Endothelial cell of umbilical vein (primary cell): ENCODE data around the gene ETV1. TPM values are rescaled to one million over a fixed set of nuclear protein-coding genes. Genes with fewer than 3 reads are reported as not detected.

ENCODE experiments used
- BruUV-seq: library from RNA; stranded (reverse); fragments of 400-500 nt; replicated peaks from 2 replicates; lab custom pipeline; 2021; lab: Mats Ljungman, UMichigan
- CTCF ChIA-PET: fragments of 300-600, 350-600 bp; sonication (Branson Sonifier 250); formaldehyde crosslinking; loops from one replicate; lab custom pipeline; 2021; ENCODE audit warnings: antibody characterized with exemption, inconsistent platforms; lab: Charles Lee
- POLR2A ChIA-PET: fragments of 300-600, 350-600 bp; sonication (Branson Sonifier 250); formaldehyde crosslinking; loops from one replicate; lab custom pipeline; 2021; ENCODE audit warnings: antibody characterized with exemption, inconsistent platforms; lab: Charles Lee
- DNase-seq: peaks from one replicate; pipeline ENCODE4 v3.0.0-alpha.2; 2011; ENCODE audit warnings: low read depth, low spot score
- FAIRE-seq: peaks from 2 replicates; lab custom pipeline; 2011; peaks lifted over from hg19 to GRCh38; lab: Jason Lieb, UNC
- H2AFZ ChIP-seq: 2 replicates; pipeline ENCODE4 v1.6.0; 2012; ENCODE audit warnings: low read depth, low read length, control low read depth, inconsistent platforms
- H3K27ac ChIP-seq: 2 replicates; pipeline ENCODE4 v1.5.1; 2011; ENCODE audit warnings: low read depth, mild to moderate bottlenecking, control low read depth, low read length, moderate library complexity; ENCODE audit not compliant: insufficient read depth
- H3K27me3 ChIP-seq, 2 experiments: 2 replicates each; pipeline versions ENCODE4 v1.6.0 to v1.6.1; 2011; ENCODE audit warnings: low read length in 2 of 2, mixed read lengths in 1 of 2; ENCODE audit not compliant: control insufficient read depth in 2 of 2, insufficient read depth in 2 of 2
- H3K36me3 ChIP-seq, 2 experiments: 2 replicates in 1 of 2; 3 replicates in 1 of 2; pipeline ENCODE4 v1.5.1; 2011; ENCODE audit warnings: low read length in 2 of 2, mild to moderate bottlenecking in 1 of 2, moderate library complexity in 1 of 2; ENCODE audit not compliant: control insufficient read depth in 2 of 2, insufficient read depth in 2 of 2; ENCODE audit errors: extremely low read depth in 1 of 2
- H3K4me1 ChIP-seq: 3 replicates; pipeline ENCODE4 v1.5.1; 2011; ENCODE audit warnings: mild to moderate bottlenecking, low read length; ENCODE audit not compliant: control insufficient read depth, insufficient read depth; ENCODE audit errors: extremely low read depth
- H3K4me2 ChIP-seq: 2 replicates; pipeline ENCODE4 v1.6.1; 2011; ENCODE audit warnings: low read length, control low read depth, mixed read lengths; ENCODE audit not compliant: insufficient read depth
- H3K4me3 ChIP-seq, 3 experiments: fragments of 200-600 bp in 1 of 3; sonication (generic), shearing (Covaris generic) in 1 of 3; replicated peaks in 1 of 3; 2 replicates each; pipeline ENCODE4 v1.5.1; 2011 to 2016; ENCODE audit warnings: control low read depth in 3 of 3, low read length in 3 of 3, mild to moderate bottlenecking in 2 of 3, inconsistent platforms in 1 of 3, low read depth in 1 of 3, moderate library complexity in 1 of 3; ENCODE audit not compliant: insufficient read depth in 1 of 3
- H3K79me2 ChIP-seq: 2 replicates; pipeline ENCODE4 v1.6.0; 2012; ENCODE audit warnings: low read length, inconsistent platforms; ENCODE audit not compliant: control insufficient read depth, insufficient read depth
- H3K9ac ChIP-seq: replicated peaks from 2 replicates; pipeline ENCODE3; 2011; ENCODE audit warnings: low read length, control low read depth; ENCODE audit not compliant: insufficient read depth; ENCODE audit errors: extremely low read depth
- H3K9me1 ChIP-seq: replicated peaks from 3 replicates; pipeline ENCODE4 v1.6.0; 2011; ENCODE audit warnings: mild to moderate bottlenecking, low read length; ENCODE audit not compliant: control insufficient read depth, insufficient read depth; ENCODE audit errors: extremely low read depth
- H3K9me3 ChIP-seq: replicated peaks from 2 replicates; pipeline ENCODE4 v1.5.1; 2012; ENCODE audit warnings: low read length, inconsistent platforms; ENCODE audit not compliant: control insufficient read depth, insufficient read depth
- H4K20me1 ChIP-seq: replicated peaks from 2 replicates; pipeline ENCODE3; 2011; ENCODE audit warnings: mild to moderate bottlenecking, low read length; ENCODE audit not compliant: control insufficient read depth, insufficient read depth; ENCODE audit errors: extremely low read depth
- CTCF ChIP-seq, 2 donors: IDR thresholded peaks; 1 replicate in 1 of 2; 2 replicates in 1 of 2; pipeline ENCODE4 v1.5.1; 2011; ENCODE audit warnings: low read length in 2 of 2, mild to moderate bottlenecking in 2 of 2, moderate library complexity in 2 of 2, control low read depth in 1 of 2, inconsistent platforms in 1 of 2, low read depth in 1 of 2; ENCODE audit not compliant: insufficient read depth in 1 of 2; ENCODE audit errors: extremely low read depth in 1 of 2
- EZH2 ChIP-seq: IDR thresholded peaks from 2 replicates; pipeline ENCODE4 v1.6.1; 2012; ENCODE audit warnings: borderline replicate concordance, low read depth, mild to moderate bottlenecking, moderate library complexity, low read length, inconsistent platforms; ENCODE audit not compliant: severe bottlenecking
- FOS ChIP-seq: IDR thresholded peaks from 2 replicates; pipeline ENCODE4 v1.6.1; 2011; ENCODE audit warnings: mild to moderate bottlenecking, low read length, moderate library complexity, borderline replicate concordance; ENCODE audit not compliant: insufficient read depth
- GATA2 ChIP-seq: IDR thresholded peaks from 2 replicates; pipeline ENCODE4 v1.7.0; 2011; ENCODE audit warnings: low read depth, mild to moderate bottlenecking, moderate library complexity, mixed read lengths, low read length; ENCODE audit not compliant: insufficient read length, insufficient read depth
- JUN ChIP-seq: IDR thresholded peaks from 2 replicates; pipeline ENCODE4 v1.6.1; 2011; ENCODE audit warnings: borderline replicate concordance, low read depth; ENCODE audit not compliant: insufficient read length, insufficient read depth
- MAX ChIP-seq: IDR thresholded peaks from 2 replicates; pipeline ENCODE4 v1.6.1; 2011; ENCODE audit not compliant: insufficient read depth, insufficient read length
- MYC ChIP-seq: IDR thresholded peaks from one replicate; pipeline ENCODE4 v1.6.1; 2011; ENCODE audit warnings: mild to moderate bottlenecking, low read depth, low read length
- POLR2A ChIP-seq: IDR thresholded peaks from 2 replicates; pipeline ENCODE4 v1.6.1; 2012; ENCODE audit warnings: low read depth, mild to moderate bottlenecking, control low read depth, low read length
- POLR2AphosphoS5 ChIP-seq: IDR thresholded peaks from 2 replicates; pipeline ENCODE4 v1.6.1; 2012; ENCODE audit warnings: low read depth, mild to moderate bottlenecking, control low read depth, low read length, moderate library complexity; ENCODE audit not compliant: insufficient read depth
- dilution Hi-C: fragments of 300-500 bp; cut with MboI; formaldehyde crosslinking; loops from one replicate; pipeline ENCODE4 v1.15.0; 2019; ENCODE audit warnings: low sequenced_read_pairs; ENCODE audit not compliant: extremely low pct_ligation_motif_present
- intact Hi-C: fragments of 100-400 bp; cut with micrococcal nuclease; formaldehyde crosslinking; loops from one replicate; pipeline ENCODE4 v1.10.0; 2022
- polyA plus RNA-seq, 4 experiments: library from polyadenylated mRNA; depleted of rRNA in 3 of 4; stranded (reverse) in 3 of 4; unstranded in 1 of 4; fragments of >200 nt; gene quantifications; 2 replicates each; pipeline versions ENCODE4 v1.2.1 to v1.2.3, GENCODE V29; 2011 to 2012; ENCODE audit warnings: missing spikeins in 1 of 4
- total RNA-seq: library from RNA; stranded (reverse); gene quantifications from 2 replicates; pipeline ENCODE4 v1.2.3, GENCODE V29; 2021

The ETV1 gene
- total and polyA plus RNA-seq, 2 donors (not counting 3 experiments of a cell fraction or from before 2014, with no cell fraction given), result 8.4 to 16.6 TPM

GRCh38 chr7:14009453-14010418, 20.3 kb upstream of the ETV1 start:
- Histone ChIP-seq H4K20me1 (no peaks in the 10 kb centered on the region), H2AFZ (no peak overlapping the region), H3K9ac (no peak overlapping the region), H3K4me2 (no peak overlapping the region), H3K36me3 (no peaks in the 10 kb centered on the region), H3K79me2 (no peaks in the 10 kb centered on the region), H3K27me3 (no peaks in the 10 kb centered on the region), H3K4me3 (no peak overlapping the region), H3K4me1 (no peaks in the 10 kb centered on the region), H3K9me3 (no peaks in the 10 kb centered on the region), H3K9me1 (no peaks in the 10 kb centered on the region), H3K27ac (no peak overlapping the region)
- dilution Hi-C loops, result no loop called here
- POLR2A ChIA-PET, result interaction anchor here (0.6 kb wide), 1 partner anchor 622 kb away, joined by 3 read pairs; no protein-coding TSS in a partner anchor
- TF ChIP-seq EZH2 (no peak), MAX (no peak), CTCF (IDR thresholded peaks at IDR 0.05; ENCODE audit: extremely low read depth in 1 of 2, insufficient read depth in 1 of 2, low read depth in 1 of 2, low read length in 2 of 2) (no peak), JUN (no peak), GATA2 (no peak), FOS (no peak), MYC (no peak), POLR2AphosphoS5 (no peak), POLR2A (no peak)
- no peak for DNase-seq
- no TSS peak for BruUV-seq
- CTCF ChIA-PET, result interaction anchor here (0.8 to 1.6 kb wide), 2 partner anchors 9 to 18 kb away, joined by 3 to 5 read pairs; no protein-coding TSS in a partner anchor
- no peak for FAIRE-seq
- intact Hi-C loops, result no loop called here
